Activated T-helper 1 cell treated with Interleukin-2 at 50 U/mL for 16 hours (primary cell): ENCODE data around the gene ADCY5.
"Not testable (repeated sequence)": the region's sequence is repeated elsewhere in the genome, so short reads cannot be mapped to it uniquely, and the experiment has no call there.

Experiments
- DNase-seq: peaks from one replicate; pipeline ENCODE4 v3.0.0-alpha.2; 2020; ENCODE audit warnings: low read depth

The ADCY5 gene

DNA sequence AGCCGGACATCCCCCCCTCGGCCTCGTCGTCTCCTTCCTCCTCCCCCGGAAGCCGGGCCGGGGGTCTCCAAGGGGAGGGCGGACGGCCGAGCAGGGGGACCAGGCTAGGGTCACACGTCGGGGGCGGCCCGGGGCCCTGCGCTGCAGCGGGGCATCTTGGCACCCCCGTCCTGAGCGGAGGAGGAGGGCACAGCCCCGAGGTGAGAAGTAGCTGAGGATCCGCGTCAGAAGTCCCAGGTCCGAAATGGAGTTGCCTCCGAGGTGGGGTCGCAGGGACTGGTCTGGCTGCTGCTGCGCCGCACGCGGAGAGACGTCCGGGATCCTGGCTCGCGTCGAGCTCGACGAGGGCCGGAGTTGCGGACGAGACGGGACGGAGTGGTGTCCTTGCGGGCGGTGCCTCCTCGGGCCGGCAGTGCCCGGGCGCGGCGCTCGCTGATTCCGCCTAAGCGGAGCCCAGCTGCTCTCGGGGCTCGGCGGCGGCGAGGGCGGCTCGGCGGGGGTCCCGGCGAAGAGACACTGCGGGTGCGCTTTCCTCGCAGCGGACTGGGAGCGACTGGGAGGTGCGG, at the start of gene ADCY5:
ADCY5 (minus strand) TSS at position 555 of the 566 bp plus-strand sequence; CDS start at position 10, 545 bp downstream.
- DNase-seq, result no peak

GRCh38 chr3:123493912-123494311, 45.0 kb upstream of the ADCY5 start:
- DNase-seq, result no peak

DNA sequence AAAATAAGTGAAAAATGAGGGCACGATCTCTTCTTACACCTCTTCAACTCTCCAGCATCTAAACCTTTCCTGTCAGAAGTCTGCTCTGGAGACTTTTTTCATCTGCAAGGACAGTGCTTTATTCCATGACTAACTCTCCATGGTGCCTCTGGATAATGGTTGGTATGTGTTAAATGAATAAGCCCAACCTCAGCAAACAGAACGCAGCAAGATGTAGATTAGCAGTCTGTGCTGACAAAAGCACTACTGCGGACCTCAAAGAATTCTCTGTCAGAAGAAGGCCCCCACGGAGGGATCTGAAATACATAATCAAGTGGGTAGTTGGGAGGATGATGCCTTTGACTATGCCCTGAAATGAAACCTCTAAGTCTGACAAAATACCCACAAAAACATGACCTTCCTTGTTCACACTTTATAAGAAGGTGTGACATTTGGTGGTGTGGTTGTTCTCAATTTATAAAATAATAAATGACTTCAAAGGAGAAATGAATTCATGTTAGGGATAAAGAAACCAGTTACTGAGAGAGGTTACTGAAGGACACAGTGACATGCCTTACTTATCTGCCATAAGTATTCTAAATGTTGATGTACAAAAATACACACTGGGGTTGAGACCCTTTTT, 43.2 kb upstream of the ADCY5 start:
- no peak for DNase-seq

GRCh38 chr3:123489400-123490004, 40.6 kb upstream of the ADCY5 start:
- DNase-seq, result no peak

DNA sequence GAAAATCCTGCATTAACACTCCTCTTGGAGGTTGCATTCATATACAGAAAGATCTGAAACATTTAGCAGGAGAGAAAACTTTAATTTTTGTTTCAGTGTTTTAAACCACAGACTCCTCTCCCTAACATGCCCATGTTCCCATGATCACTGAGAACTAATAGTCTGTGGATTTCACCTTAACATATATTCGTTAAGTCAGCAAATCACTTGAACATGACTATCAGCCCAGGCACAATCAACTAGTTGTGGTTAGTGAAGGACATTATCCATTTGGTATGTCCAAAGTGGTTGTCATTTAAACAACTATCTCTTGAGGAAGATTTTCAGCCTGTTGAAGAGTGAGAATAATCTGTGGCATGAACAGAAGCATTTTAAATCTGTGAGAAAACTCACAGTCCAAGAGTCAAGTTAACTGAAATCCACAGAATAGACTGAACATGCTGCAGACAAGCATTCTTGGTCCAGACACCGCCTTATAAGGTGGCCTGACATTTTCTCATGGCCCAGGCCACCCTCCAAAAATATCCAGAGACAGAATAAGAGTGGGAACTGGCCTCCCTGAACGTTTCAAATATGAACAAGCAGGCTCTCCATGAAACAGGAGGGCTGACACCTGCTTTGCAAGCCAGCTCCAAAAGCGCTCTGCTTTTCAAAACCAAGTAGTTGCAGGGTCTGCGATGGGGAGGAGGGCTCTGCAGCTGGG, 39.9 kb upstream of the ADCY5 start:
- DNase-seq, result no peak

DNA sequence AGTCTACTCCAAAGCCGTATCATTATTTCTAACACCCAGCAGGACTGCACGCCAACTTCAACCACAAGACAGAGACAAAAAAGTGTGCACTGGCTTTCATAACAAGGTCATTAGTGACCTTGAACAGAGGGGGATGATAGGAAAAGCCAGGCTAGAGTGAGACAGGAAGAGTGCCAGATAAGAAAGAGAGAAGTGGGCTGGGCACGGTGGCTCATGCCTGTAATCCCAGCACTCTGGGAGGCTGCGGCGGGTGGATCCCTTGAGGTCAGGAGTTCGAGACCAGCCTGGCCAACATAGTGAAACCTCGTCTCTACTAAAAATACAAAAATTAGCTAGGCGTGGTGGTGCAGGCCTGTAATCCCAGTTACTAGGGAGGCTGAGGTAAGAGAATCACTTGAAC, 38.2 kb upstream of the ADCY5 start:
- DNase-seq, result not testable (repeated sequence)

- no peak for DNase-seq
Measured at GRCh38 chr3:123486460-123486859, 37.6 kb upstream of the ADCY5 start.

DNA sequence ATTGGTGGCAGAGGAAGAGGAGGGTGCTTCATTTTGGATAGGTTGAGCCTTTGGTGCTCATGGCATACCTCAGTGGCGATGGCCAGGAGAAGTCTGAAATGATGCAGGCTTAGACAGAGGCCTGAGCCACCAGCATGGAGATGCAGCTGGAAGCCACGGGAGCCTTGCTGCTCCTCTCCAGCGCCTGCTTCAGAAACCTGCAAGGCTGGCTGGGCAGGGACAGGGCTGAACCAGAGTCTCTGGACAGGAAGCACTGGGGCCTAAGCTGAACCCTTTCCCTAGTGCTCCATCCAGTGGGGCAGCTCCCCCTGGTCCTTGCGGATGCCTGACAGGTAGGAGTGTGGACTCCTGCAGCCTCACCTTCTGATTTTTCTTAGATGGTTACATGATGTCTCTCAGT, 36.7 kb upstream of the ADCY5 start:
- no peak for DNase-seq

DNA sequence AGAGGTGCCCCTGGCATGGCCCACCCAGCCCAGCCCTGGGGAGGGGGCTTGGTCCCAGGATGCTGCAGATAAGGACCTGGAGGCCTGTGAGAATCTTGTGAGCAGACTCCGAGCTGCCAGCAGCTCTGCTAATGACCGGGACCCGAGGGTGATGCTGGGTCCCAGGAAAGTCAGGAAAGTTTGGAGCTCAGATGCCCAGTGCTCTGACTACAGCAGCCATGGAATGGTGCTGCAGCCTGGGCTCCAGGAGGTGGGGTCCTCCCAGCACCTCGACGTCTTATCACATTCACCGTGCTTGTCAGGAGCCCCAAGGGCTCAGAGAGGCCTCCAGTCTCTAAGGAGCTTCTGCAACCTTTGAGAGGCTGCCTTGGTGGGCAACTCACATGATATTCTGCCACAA, 34.3 kb upstream of the ADCY5 start:
- DNase-seq, result no peak

DNA sequence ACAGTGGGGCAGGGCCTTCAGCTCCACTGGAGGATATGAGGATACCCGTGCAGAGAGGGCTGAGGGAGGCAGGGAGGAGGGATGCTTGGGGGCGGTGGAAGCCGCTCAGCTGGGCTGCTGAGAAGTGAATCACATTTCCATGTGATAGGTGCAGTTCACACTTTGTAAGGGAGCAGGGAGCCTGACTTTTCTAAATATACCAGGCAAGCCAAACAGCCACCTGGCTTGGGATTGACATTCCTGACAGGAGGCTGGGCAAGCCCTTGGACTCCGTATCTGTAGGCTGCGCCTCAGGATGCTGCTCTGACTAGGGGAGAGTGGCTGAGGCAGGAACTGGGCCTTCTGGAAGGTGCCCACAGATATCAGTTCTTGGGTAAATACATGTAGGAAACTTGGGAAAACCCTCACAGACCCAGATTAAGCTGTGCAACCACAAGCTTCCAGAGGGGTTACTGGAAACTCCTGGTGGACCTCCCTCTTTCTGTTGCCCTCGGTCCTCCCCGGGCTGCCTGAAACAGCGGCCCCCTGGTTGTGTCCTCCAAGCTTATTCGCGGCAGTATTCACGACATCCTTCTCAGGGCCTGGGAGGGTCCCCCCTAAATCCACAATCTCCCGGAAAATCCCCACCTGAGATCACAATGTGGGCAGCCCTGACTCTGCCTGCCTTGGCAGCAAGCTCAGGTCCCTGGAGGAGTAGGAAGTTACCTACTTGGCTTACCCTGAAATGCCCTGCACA, 33.0 kb upstream of the ADCY5 start:
- no peak for DNase-seq

DNA sequence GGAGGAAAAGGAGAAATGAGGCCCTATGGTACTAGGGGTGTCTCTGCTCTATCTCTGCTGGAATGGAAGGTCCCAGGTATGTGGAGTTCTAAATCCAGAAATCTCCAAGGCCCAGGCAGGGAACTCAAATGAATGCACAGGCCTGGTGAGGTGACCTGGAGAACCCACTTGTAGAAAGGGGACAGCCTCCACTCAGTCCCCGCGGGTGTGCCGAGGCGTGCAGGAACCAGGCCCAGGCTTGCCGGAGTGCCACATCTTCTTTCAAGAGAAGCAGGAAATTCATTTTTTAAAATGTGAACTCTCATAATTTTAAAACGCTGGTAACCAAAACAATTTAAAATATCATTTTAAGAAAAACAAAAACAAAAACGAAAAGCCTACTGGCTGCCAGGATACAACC, 32.2 kb upstream of the ADCY5 start:
- DNase-seq, result no peak

- no peak for DNase-seq
Measured at GRCh38 chr3:123480428-123480827, 31.5 kb upstream of the ADCY5 start.

GRCh38 chr3:123479891-123480290, 31.0 kb upstream of the ADCY5 start:
- DNase-seq, result no peak

GRCh38 chr3:123478314-123478713, 29.4 kb upstream of the ADCY5 start:
- no peak for DNase-seq

- DNase-seq, result no peak
Measured at GRCh38 chr3:123476967-123477750, 28.3 kb upstream of the ADCY5 start.

GRCh38 chr3:123475786-123476185, 26.9 kb upstream of the ADCY5 start:
- no peak for DNase-seq

GRCh38 chr3:123471106-123471505, 22.2 kb upstream of the ADCY5 start:
- DNase-seq, result no peak

GRCh38 chr3:123469323-123469995, 20.6 kb upstream of the ADCY5 start:
- DNase-seq, result no peak

GRCh38 chr3:123467046-123467445, 18.2 kb upstream of the ADCY5 start:
- no peak for DNase-seq

- no peak for DNase-seq
Measured at GRCh38 chr3:123464211-123464610, 15.3 kb upstream of the ADCY5 start.

- no peak for DNase-seq
Measured at GRCh38 chr3:123459862-123460261, 11.0 kb upstream of the ADCY5 start.
